ENCODE results near the gene FBF1.

FBF1 gene

GRCh38 chr17:75861927-75862317 lies 78.9 kb downstream of the FBF1 start (continued):
- TF ChIP-seq ZNF596 (tag by site-specific recombination; IDR thresholded peaks at IDR 0.05): no peak
- TF ChIP-seq RBAK (tag by site-specific recombination; IDR thresholded peaks at IDR 0.05): no peak
- no peak for TF ChIP-seq ZNF654 (tag by site-specific recombination; IDR thresholded peaks at IDR 0.05; ENCODE audit: low read depth)
- TF ChIP-seq ZNF223 (tag by site-specific recombination; IDR thresholded peaks at IDR 0.05): no peak
- TF ChIP-seq ZNF324 (tag by site-specific recombination; IDR thresholded peaks at IDR 0.05): 0 out of 2 replicates have a peak, but pooled peaks have one; percentile 2
- no peak for TF ChIP-seq GLI2 (tag by site-specific recombination; IDR thresholded peaks at IDR 0.05; ENCODE audit: borderline replicate concordance, low read depth)
- TF ChIP-seq ZNF76 (tag by site-specific recombination; IDR thresholded peaks at IDR 0.05; ENCODE audit: borderline replicate concordance, low read depth): no peak
- no peak for TF ChIP-seq ZNF792 (tag by site-specific recombination; IDR thresholded peaks at IDR 0.05)
- TF ChIP-seq, protein P1, sequence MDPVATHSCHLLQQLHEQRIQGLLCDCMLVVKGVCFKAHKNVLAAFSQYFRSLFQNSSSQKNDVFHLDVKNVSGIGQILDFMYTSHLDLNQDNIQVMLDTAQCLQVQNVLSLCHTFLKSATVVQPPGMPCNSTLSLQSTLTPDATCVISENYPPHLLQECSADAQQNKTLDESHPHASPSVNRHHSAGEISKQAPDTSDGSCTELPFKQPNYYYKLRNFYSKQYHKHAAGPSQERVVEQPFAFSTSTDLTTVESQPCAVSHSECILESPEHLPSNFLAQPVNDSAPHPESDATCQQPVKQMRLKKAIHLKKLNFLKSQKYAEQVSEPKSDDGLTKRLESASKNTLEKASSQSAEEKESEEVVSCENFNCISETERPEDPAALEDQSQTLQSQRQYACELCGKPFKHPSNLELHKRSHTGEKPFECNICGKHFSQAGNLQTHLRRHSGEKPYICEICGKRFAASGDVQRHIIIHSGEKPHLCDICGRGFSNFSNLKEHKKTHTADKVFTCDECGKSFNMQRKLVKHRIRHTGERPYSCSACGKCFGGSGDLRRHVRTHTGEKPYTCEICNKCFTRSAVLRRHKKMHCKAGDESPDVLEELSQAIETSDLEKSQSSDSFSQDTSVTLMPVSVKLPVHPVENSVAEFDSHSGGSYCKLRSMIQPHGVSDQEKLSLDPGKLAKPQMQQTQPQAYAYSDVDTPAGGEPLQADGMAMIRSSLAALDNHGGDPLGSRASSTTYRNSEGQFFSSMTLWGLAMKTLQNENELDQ (tag by site-specific recombination; IDR thresholded peaks at IDR 0.05; ENCODE audit: low read depth): no peak
- no peak for TF ChIP-seq ZNF473 (tag by site-specific recombination; IDR thresholded peaks at IDR 0.05)
- TF ChIP-seq HOXD13 (CRISPR knock-in tag; IDR thresholded peaks at IDR 0.05; ENCODE audit: borderline replicate concordance): no peak
- TF ChIP-seq ZFP37 (tag by site-specific recombination; IDR thresholded peaks at IDR 0.05): no peak

Measured in HEK293 (cell line).